PC-3 (cell line): ENCODE measurements around the gene RABGAP1L. TPM values are rescaled to one million over a fixed set of nuclear protein-coding genes. Genes with fewer than 3 reads are reported as not detected.
A peak's percentile ranks its signal among the peaks of the same experiment; 100 is the strongest.

Source experiments
- ATAC-seq: fragments of 200-7000 bp; cut with Tn5 transposase; 2 replicates; pipeline ENCODE4 v1.9.1; 2020; ENCODE audit warnings: mild to moderate bottlenecking, moderate library complexity
- BruUV-seq: library from RNA; stranded (reverse); fragments of 400-500 nt; replicated peaks from 2 replicates; lab custom pipeline; 2021; lab: Mats Ljungman, UMichigan
- CTCF ChIA-PET: fragments of 300-600 bp; sonication (Branson Sonifier 250); formaldehyde crosslinking; loops from one replicate; lab custom pipeline; 2022; ENCODE audit warnings: antibody characterized with exemption; lab: Charles Lee
- POLR2A ChIA-PET: fragments of 300-600 bp; sonication (Branson Sonifier 250); formaldehyde crosslinking; loops from one replicate; lab custom pipeline; 2022; ENCODE audit warnings: antibody characterized with exemption; ENCODE audit not compliant: unreplicated experiment; lab: Charles Lee
- DNase-seq: peaks from one replicate; pipeline ENCODE4 v3.0.0-alpha.2; 2015
- H2AFZ ChIP-seq: fragments of 300-600 bp; sonication (generic); 2 replicates; pipeline ENCODE4 v1.6.0; 2016; ENCODE audit warnings: antibody characterized with exemption, low read length
- H3F3A ChIP-seq: fragments of 300-600 bp; sonication (generic); one replicate; pipeline ENCODE4 v1.6.0; 2017; ENCODE audit warnings: antibody characterized with exemption, low read length, control low read depth, mild to moderate bottlenecking; ENCODE audit not compliant: unreplicated experiment
- H3K27ac ChIP-seq: fragments of 300-600 bp; sonication (generic); 2 replicates; pipeline ENCODE4 v1.5.1; 2016; ENCODE audit warnings: mild to moderate bottlenecking, low read length
- H3K27me3 ChIP-seq: fragments of 300-600 bp; sonication (generic); 2 replicates; pipeline ENCODE4 v1.6.1; 2016; ENCODE audit warnings: low read length, mixed read lengths
- H3K36me3 ChIP-seq: fragments of 300-600 bp; sonication (generic); 2 replicates; pipeline ENCODE4 v1.6.1; 2016; ENCODE audit warnings: low read depth, mixed run types, low read length, mixed read lengths
- H3K4me1 ChIP-seq: fragments of 300-600 bp; sonication (generic); 2 replicates; pipeline ENCODE4 v1.5.1; 2016; ENCODE audit warnings: low read length; ENCODE audit not compliant: insufficient read depth
- H3K4me2 ChIP-seq: fragments of 300-600 bp; sonication (generic); 2 replicates; pipeline ENCODE4 v1.6.0; 2016; ENCODE audit warnings: low read length
- H3K4me3 ChIP-seq: fragments of 300-600 bp; sonication (generic); 2 replicates; pipeline ENCODE4 v1.5.1; 2016; ENCODE audit warnings: mild to moderate bottlenecking, low read length, mixed read lengths
- H3K79me2 ChIP-seq: fragments of 300-600 bp; sonication (generic); 2 replicates; pipeline ENCODE4 v1.6.1; 2017; ENCODE audit warnings: low read length, mixed read lengths
- H3K9ac ChIP-seq: fragments of 300-600 bp; sonication (generic); 2 replicates; pipeline ENCODE4 v1.6.0; 2016; ENCODE audit warnings: mild to moderate bottlenecking, low read length
- H3K9me2 ChIP-seq: fragments of 300-600 bp; sonication (generic); replicated peaks from 2 replicates; pipeline ENCODE4 v1.6.1; 2016; ENCODE audit warnings: mixed run types, low read length, mixed read lengths
- H3K9me3 ChIP-seq: fragments of 300-600 bp; sonication (generic); 2 replicates; pipeline ENCODE4 v1.6.1; 2016; ENCODE audit warnings: low read length, mixed read lengths
- H4K20me1 ChIP-seq: fragments of 300-600 bp; sonication (generic); 2 replicates; pipeline ENCODE4 v1.6.1; 2016; ENCODE audit warnings: low read length, mixed read lengths
- EZH2 ChIP-seq: fragments of 300-600 bp; sonication (generic); IDR thresholded peaks from one replicate; pipeline ENCODE4 v1.6.1; 2017; ENCODE audit warnings: antibody characterized with exemption, mild to moderate bottlenecking, low read length; ENCODE audit not compliant: unreplicated experiment
- EZH2phosphoT487 ChIP-seq: fragments of 300-600 bp; sonication (generic); IDR thresholded peaks from 2 replicates; pipeline ENCODE4 v1.6.1; 2018; ENCODE audit warnings: mild to moderate bottlenecking, antibody characterized with exemption, low read length, borderline replicate concordance
- intact Hi-C: fragments of 100-400 bp; cut with micrococcal nuclease; formaldehyde crosslinking; loops from 2 replicates; pipeline ENCODE4 v1.9.0; 2023
- total RNA-seq: library from RNA; depleted of rRNA; stranded (reverse); fragments of >200 nt; gene quantifications from 2 replicates; pipeline ENCODE4 v1.2.3, GENCODE V29; 2014
- TF ChIP-seq, protein P1 (sequence below): fragments of 300-600 bp; sonication (generic); conservative IDR thresholded peaks from 2 replicates; pipeline ENCODE4 v1.5.1; 2017; ENCODE audit warnings: antibody characterized with exemption, low read depth, mild to moderate bottlenecking, low read length

RABGAP1L gene
- total RNA-seq, 1 experiment from 2014 or later: 24.4 TPM

DNA sequence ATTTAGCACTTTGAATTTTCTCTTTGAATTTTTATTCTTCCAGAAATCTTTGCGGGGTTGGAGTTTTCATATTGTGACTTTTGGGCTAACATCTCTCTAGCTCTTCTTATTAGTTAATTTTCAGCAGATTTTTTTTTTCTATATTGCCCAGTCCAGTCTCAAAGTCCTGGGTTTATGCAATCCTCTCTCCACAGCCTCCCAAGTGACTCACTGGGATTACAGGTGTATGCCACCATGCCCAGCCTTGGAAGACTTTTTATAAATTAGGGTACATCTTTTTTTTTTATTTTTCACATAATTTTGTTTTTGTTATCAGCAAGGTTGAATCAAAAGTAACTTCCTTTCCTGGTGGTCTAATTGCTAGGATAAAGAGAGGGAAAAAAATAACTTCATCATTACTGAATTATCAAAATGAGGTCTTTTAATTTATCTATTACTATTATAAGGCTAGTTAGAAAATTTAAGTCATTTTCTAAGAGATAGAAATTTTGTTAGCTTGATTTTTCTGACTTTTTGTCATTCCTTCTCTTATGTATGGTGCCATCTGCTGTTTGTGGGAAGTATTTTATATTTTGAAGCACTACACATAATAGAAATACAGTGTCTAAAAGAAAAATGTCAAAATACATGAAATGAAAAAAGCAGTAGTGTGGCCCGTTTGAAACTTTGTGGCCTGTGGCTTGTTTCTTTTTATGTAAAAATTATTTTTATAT lies 567.0 kb downstream of the RABGAP1L start:
- Histone ChIP-seq H3K9ac (no peak overlapping the region), H3F3A (no peaks in the 10 kb centered on the region), H3K27me3 (no peaks in the 10 kb centered on the region), H3K79me2 (no peaks in the 10 kb centered on the region), H4K20me1 (no peaks in the 10 kb centered on the region), H2AFZ (no peak overlapping the region), H3K9me2 (no peaks in the 10 kb centered on the region), H3K27ac (no peak overlapping the region), H3K4me1 (no peaks in the 10 kb centered on the region), H3K36me3 (no peaks in the 10 kb centered on the region), H3K4me2 (no peak overlapping the region), H3K9me3 (no peaks in the 10 kb centered on the region), H3K4me3 (no peak overlapping the region)
- POLR2A ChIA-PET: no interaction called here
- peak; percentile 37 for DNase-seq
- intact Hi-C loops: loop anchor here (1.0 kb wide), 2 partner anchors 464 to 468 kb away; no protein-coding TSS in a partner anchor
- TF ChIP-seq EZH2phosphoT487: no peak
- no peak for TF ChIP-seq EZH2
- TF ChIP-seq, protein P1, sequence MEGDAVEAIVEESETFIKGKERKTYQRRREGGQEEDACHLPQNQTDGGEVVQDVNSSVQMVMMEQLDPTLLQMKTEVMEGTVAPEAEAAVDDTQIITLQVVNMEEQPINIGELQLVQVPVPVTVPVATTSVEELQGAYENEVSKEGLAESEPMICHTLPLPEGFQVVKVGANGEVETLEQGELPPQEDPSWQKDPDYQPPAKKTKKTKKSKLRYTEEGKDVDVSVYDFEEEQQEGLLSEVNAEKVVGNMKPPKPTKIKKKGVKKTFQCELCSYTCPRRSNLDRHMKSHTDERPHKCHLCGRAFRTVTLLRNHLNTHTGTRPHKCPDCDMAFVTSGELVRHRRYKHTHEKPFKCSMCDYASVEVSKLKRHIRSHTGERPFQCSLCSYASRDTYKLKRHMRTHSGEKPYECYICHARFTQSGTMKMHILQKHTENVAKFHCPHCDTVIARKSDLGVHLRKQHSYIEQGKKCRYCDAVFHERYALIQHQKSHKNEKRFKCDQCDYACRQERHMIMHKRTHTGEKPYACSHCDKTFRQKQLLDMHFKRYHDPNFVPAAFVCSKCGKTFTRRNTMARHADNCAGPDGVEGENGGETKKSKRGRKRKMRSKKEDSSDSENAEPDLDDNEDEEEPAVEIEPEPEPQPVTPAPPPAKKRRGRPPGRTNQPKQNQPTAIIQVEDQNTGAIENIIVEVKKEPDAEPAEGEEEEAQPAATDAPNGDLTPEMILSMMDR: peak; percentile 61
- BruUV-seq: no TSS peak
- CTCF ChIA-PET: interaction anchor here (0.6 to 1.4 kb wide), 3 partner anchors 17 to 464 kb away, joined by 4 to 18 read pairs (median 10); no protein-coding TSS in a partner anchor
- peak; percentile 43; the same call in 1 of the 2 replicates for ATAC-seq

DNA sequence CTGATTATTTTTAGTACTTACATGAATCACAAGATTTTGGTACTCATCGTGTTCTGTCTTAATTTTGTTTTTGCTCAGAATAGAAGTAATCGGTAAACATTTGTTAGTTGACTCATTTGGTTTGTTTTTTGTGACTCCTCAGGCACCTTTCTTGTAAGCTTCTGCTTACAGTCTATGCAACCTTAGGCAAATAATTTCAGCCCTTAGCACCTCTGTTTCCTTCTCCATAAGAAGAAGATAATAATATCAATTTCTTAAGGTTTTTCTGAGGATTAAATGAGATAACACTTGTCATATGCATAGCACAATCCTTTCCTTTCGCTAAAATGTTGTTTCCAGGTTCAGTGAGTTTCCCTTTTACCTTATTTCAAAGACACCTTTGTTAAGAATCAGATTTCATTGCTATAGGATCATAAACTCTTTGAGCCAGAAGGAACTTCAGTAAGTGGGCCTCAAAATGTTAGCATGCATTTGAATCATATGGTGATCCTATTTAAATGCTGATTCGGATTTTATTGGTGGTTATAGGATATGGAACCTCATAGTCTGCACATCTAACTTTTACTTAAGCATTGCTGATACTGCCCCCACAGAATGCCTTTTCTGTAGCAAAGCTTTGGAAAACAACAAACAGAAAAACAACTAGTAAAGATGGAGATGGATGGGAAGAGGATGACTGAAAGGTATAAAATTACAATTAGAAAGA lies 567.7 kb downstream of the RABGAP1L start:
- Histone ChIP-seq H3K9me3 (no peaks in the 10 kb centered on the region), H3K4me2 (no peak overlapping the region), H3K36me3 (no peaks in the 10 kb centered on the region), H2AFZ (no peak overlapping the region), H3K4me1 (no peaks in the 10 kb centered on the region), H3K27me3 (no peaks in the 10 kb centered on the region), H3K79me2 (no peaks in the 10 kb centered on the region), H3K9ac (no peak overlapping the region), H3K4me3 (no peak overlapping the region), H3F3A (no peaks in the 10 kb centered on the region), H3K9me2 (no peaks in the 10 kb centered on the region), H3K27ac (no peak overlapping the region), H4K20me1 (no peaks in the 10 kb centered on the region)
- intact Hi-C loops: loop anchor here (1.0 kb wide), 2 partner anchors 465 to 469 kb away; no protein-coding TSS in a partner anchor
- no peak for TF ChIP-seq EZH2phosphoT487
- TF ChIP-seq, protein P1: no peak
- no peak for TF ChIP-seq EZH2
- BruUV-seq: no TSS peak
- ChIA-PET POLR2A (no interaction called here), CTCF (interaction anchor here (0.6 to 1.4 kb wide), 2 partner anchors 20 to 464 kb away, joined by 10 to 18 read pairs; no protein-coding TSS in a partner anchor)
- DNase-seq (no peak), ATAC-seq (no peak; the same call in 1 of the 2 replicates)
